Natural killer cell treated with Interleukin-12 subunit alpha and Interleukin-12 subunit beta and Interleukin-15 and Interleukin-18, amount 100 ng/mL, for 72 hours (primary cell): ENCODE data around the gene NME2. TPM values are rescaled to one million over a fixed set of nuclear protein-coding genes. Genes with fewer than 3 reads are reported as not detected.
A peak's percentile ranks its signal among the peaks of the same experiment; 100 is the strongest.

ENCODE experiments used
- ATAC-seq, 2 donors: fragments of 150-1000 bp; cut with Tn5 transposase in 1 of 2; sonication (Bioruptor Pico), chemical (Tn5 transposase) in 1 of 2; 2 replicates each; pipeline ENCODE4 v1.10.0; 2021
- DNase-seq: peaks from one replicate; pipeline ENCODE4 v3.0.0; 2022; ENCODE audit warnings: low spot score
- H3K27ac Mint-ChIP-seq, 2 donors: 1 replicate in 1 of 2; 2 replicates in 1 of 2; pipeline ENCODE4 v1.8.0; 2022; ENCODE audit warnings: mixed read lengths in 2 of 2, mild to moderate bottlenecking in 1 of 2, moderate library complexity in 1 of 2
- H3K27me3 Mint-ChIP-seq, 2 donors: 1 replicate in 1 of 2; 2 replicates in 1 of 2; pipeline ENCODE4 v1.8.0; 2022; ENCODE audit warnings: mixed read lengths in 2 of 2
- H3K36me3 Mint-ChIP-seq: one replicate; pipeline ENCODE4 v1.8.0; 2022; ENCODE audit warnings: mixed read lengths
- H3K4me1 Mint-ChIP-seq, 2 donors: 1 replicate in 1 of 2; 2 replicates in 1 of 2; pipeline ENCODE4 v1.8.0; 2022; ENCODE audit warnings: low read depth in 2 of 2, mixed read lengths in 2 of 2, mild to moderate bottlenecking in 1 of 2
- H3K4me3 Mint-ChIP-seq: one replicate; pipeline ENCODE4 v1.8.0; 2022; ENCODE audit warnings: mixed read lengths
- H3K9me3 Mint-ChIP-seq: 2 replicates; pipeline ENCODE4 v1.8.0; 2022; ENCODE audit warnings: mixed read lengths
- total RNA-seq, 2 donors: library from RNA; stranded (reverse); gene quantifications; one replicate each; pipeline ENCODE4 v1.2.3, GENCODE V29; 2022

Gene NME2
- total RNA-seq, 2 donors from 2014 or later: 401 to 499 TPM

DNA sequence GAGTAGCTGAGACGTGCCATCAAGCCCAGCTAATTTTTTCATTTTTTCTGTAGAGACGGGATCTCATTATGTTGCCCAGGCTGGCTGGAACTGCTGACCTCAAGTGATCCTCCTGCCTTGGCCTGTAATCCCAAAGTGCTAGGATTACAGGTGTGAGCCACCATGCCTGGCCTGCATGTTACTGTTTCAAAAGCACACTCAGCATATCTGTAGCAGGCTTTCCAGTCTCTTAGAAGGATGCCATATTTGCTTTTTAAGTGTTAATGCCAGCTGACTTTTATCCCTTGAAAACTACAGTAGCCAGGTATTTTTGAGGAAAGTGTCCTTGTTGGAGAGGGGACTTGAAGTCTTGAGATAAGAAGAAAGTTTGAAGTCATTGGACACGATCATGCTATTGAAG, 30.3 kb upstream of the NME2 start:
- no peak for ATAC-seq

GRCh38 chr17:51142597-51142996, 23.6 kb upstream of the NME2 start:
- Mint-ChIP-seq H3K36me3 (no peaks in the 10 kb centered on the region), H3K27ac (no peak overlapping the region)
- no peak for ATAC-seq

More for the DNA sequence above, 30.3 kb upstream of the NME2 start:
- Mint-ChIP-seq H3K4me3 (no peak overlapping the region), H3K36me3 (no peaks in the 10 kb centered on the region), H3K27ac (no peak overlapping the region), H3K4me1 (peaks cover 0 to 7% of the 10 kb centered on the region in 2 donors), H3K27me3 (no peaks in the 10 kb centered on the region), H3K9me3 (no peaks in the 10 kb centered on the region)
- no peak for DNase-seq

DNA sequence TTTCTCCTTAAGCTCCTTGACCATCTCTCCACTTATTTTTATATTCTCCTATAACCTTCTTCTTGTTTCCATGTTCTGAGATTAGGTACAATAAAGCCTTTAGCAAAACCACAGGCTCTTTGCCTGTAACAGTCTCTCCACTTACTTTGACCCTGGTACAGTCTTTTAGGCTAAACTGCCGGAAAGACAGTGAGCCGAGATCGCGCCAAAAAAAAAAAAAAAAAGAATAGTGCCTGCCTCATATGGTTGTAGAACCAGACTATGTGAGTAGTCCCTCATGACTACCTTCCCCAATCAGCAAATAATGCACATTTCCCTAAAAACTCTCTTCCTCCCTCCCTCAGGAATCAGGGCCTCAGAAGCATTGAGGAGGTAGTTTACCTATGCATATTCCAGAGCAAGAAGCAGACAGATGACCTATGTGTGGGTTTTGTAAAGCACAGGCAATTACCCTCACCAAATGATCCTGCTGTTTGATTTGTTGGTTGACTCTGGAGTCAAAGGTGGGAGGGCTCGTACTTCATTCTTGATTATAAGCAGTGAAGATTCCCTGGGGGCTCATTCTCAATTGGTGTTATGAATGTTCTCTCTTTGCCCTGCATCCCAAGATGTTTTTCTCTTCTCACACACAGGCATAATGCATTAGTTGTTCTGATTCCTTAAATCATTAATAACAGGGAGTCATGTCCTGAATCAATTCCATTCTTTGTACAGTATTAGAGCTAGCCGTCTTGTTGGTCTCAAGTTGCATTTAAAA, 21.8 kb upstream of the NME2 start:
- H3K27ac Mint-ChIP-seq: no peak overlapping the region
- DNase-seq: no peak

More at GRCh38 chr17:51142597-51142996, 23.6 kb upstream of the NME2 start:
- DNase-seq: no peak
- Mint-ChIP-seq H3K9me3 (no peaks in the 10 kb centered on the region), H3K4me3 (no peak overlapping the region), H3K27me3 (no peaks in the 10 kb centered on the region), H3K4me1 (no peaks in the 10 kb centered on the region)

DNA sequence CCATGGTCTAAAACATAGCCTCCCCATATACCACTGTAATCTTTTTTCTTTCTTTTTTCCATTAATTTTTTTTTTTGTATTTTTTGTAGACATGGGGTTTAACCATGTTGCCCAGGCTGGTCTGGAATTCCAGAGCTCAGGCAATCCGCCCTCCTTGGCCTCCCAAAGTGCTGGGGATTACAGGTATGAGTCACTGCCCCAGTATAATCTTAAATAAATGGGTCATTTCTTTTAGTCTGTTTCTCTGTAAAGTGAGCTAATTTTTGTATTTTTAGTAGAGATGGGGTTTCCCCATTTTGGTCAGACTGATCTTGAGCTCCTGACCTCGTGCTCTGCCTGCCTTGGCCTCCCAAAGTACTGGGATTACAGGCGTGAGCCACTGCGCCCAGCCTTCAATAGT, 18.6 kb upstream of the NME2 start:
- H3K4me1 Mint-ChIP-seq: no peaks in the 10 kb centered on the region
- ATAC-seq (no peak), DNase-seq (no peak)
- no peaks in the 10 kb centered on the region for H3K27me3 Mint-ChIP-seq
- H3K36me3 Mint-ChIP-seq: no peaks in the 10 kb centered on the region
- no peaks in the 10 kb centered on the region for H3K9me3 Mint-ChIP-seq
- no peak overlapping the region for H3K4me3 Mint-ChIP-seq
- peak overlapping the region in 1 of 2 donors; percentile 62 for H3K27ac Mint-ChIP-seq

More for the DNA sequence above, 21.8 kb upstream of the NME2 start:
- Mint-ChIP-seq H3K4me1 (no peaks in the 10 kb centered on the region), H3K4me3 (no peak overlapping the region), H3K27me3 (no peaks in the 10 kb centered on the region), H3K9me3 (no peaks in the 10 kb centered on the region), H3K36me3 (no peaks in the 10 kb centered on the region)
- no peak for ATAC-seq

GRCh38 chr17:51149163-51149562, 17.0 kb upstream of the NME2 start:
- ATAC-seq (no peak), DNase-seq (no peak)
- Mint-ChIP-seq H3K4me3 (no peak overlapping the region), H3K27ac (no peak overlapping the region), H3K27me3 (no peaks in the 10 kb centered on the region), H3K4me1 (no peaks in the 10 kb centered on the region), H3K36me3 (no peaks in the 10 kb centered on the region), H3K9me3 (no peaks in the 10 kb centered on the region)

DNA sequence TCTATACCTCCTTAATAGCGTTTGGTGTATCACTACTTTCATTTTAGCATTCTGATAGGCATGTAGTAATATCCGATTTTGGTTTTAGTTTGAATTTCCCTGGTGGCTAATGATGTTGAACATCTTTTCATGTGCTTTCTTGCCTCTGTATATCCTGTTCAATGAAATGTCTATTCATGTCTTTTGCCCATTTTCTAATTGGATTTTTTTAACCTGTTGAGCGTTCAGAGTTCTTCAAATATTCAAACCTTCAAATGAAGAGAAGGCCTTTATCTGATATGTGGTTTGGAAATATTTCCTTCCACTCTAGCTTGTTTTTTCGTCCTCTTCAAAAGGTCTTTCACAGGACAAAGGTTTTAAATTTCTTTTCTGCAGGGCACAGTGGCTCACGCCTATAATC, 15.3 kb upstream of the NME2 start:
- no peaks in the 10 kb centered on the region for H3K27me3 Mint-ChIP-seq
- peaks cover 4% of the 10 kb centered on the region for H3K36me3 Mint-ChIP-seq
- no peak overlapping the region for H3K27ac Mint-ChIP-seq
- H3K9me3 Mint-ChIP-seq: no peaks in the 10 kb centered on the region
- DNase-seq: no peak
- no peak for ATAC-seq
- H3K4me1 Mint-ChIP-seq: no peaks in the 10 kb centered on the region
- H3K4me3 Mint-ChIP-seq: no peak overlapping the region

DNA sequence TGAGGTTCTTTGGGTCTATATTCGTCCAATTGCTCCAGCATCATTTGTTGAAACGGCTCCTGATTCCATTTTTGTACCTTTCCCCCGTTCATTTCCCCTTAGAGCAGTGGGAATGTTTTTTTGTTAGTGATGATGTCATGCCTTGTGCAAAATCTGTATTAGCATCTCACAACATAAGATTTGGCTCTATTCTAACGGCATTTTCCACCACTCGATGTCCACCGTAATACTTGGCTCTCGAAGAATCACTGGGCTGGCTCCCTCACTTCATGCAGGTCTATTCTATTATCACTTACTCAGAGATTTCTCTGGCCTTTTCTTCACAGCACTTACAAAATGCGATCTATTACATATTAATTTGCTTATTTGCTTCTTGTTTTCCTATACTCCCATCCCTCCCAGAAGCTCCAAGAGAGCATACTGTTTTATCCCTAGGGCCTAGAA, 13.4 kb upstream of the NME2 start:
- DNase-seq: no peak
- H3K36me3 Mint-ChIP-seq: peaks cover 11% of the 10 kb centered on the region
- H3K4me3 Mint-ChIP-seq: no peak overlapping the region
- ATAC-seq: no peak
- H3K4me1 Mint-ChIP-seq: no peaks in the 10 kb centered on the region
- no peaks in the 10 kb centered on the region for H3K9me3 Mint-ChIP-seq
- no peaks in the 10 kb centered on the region for H3K27me3 Mint-ChIP-seq
- H3K27ac Mint-ChIP-seq: no peak overlapping the region

DNA sequence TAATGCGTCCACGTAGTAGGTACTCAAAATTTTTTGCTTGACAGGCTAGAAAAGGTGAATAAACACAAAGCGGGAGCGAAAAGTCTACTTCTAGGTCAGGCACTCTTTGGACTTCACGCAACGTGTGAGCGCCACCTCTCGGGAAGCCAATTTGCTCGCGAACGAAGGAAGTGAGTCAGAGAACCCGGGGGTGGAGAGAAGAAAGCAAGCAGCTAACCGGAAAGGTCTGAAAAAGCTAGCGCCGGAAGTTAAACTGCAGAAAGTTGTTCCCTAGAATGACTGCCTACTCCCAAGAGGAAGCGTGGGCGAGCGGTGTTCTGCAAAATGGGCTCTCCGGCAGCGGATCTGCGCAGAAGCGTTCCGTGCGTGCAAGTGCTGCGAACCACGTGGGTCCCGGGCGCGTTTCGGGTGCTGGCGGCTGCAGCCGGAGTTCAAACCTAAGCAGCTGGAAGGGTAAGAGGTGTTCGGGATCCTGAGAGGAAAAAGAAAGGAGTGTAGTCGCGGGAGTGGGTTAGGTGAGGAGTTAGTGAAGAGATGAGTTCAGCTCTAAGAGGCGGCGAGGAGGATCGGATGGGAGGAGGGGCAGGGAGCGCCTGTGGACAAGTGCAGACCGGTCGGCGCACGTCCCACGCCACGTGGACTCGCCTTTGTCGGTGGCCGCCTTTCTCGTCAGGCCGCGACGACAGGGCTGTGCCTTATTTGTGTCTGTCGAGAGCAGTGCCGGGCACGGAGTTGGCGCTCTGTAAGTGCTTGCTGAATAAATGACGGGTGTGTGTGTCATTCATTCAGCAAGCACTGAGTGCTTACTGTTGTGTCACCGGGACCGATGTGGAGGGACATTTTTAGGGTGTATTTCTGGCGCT, 12.8 kb upstream of the NME2 start, which contains the start of gene NME1:
TSS of gene NME1 (plus strand) at position 350 of the 863 bp plus-strand sequence. CDS start 2,096 bp downstream, outside the sequence.
- H3K4me3 Mint-ChIP-seq: no peak within 1 kb of the TSS
- H3K4me1 Mint-ChIP-seq: no peaks in the 10 kb centered on the region
- no peak within 1 kb of the TSS for H3K27ac Mint-ChIP-seq
- no peaks in the 10 kb centered on the region for H3K9me3 Mint-ChIP-seq
- peak; percentile 95 to 96 for ATAC-seq
- peaks cover 11% of the 10 kb centered on the region for H3K36me3 Mint-ChIP-seq
- peak; percentile 97 for DNase-seq
- H3K27me3 Mint-ChIP-seq: no peaks in the 10 kb centered on the region

DNA sequence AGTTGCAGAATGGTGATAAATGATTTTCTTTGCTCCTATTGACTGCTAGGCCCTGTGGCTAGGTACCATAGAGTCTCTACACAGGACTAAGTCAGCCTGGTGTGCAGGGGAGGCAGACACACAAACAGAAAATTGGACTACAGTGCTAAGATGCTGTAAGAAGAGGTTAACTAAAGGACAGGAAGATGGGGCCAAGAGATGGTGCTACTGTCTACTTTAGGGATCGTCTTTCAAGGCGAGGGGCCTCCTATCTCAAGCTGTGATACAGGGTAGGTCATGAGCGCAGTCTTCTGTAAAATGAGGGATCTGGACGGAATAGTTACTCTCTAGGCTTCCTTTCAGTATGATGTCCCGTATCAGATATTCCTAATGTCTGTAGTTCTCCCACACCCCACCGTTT, 12.0 kb upstream of the NME2 start:
- H3K36me3 Mint-ChIP-seq: peaks cover 11% of the 10 kb centered on the region
- DNase-seq (no peak), ATAC-seq (no peak)
- no peaks in the 10 kb centered on the region for H3K4me1 Mint-ChIP-seq
- no peak overlapping the region for H3K27ac Mint-ChIP-seq
- H3K4me3 Mint-ChIP-seq: no peak overlapping the region
- H3K27me3 Mint-ChIP-seq: no peaks in the 10 kb centered on the region
- no peaks in the 10 kb centered on the region for H3K9me3 Mint-ChIP-seq

DNA sequence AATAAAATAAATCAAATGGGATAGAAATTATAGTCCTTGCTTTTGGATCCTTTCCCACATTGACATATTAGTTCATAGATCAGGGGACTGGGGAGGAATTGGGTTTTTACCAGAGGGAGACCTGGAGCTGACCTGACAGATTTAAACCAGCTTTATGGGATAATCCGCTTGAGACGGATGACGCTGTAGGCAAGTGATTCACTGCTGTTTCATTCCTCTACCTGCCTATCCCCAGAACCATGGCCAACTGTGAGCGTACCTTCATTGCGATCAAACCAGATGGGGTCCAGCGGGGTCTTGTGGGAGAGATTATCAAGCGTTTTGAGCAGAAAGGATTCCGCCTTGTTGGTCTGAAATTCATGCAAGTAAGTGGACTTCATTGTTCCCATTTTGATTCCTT, 10.8 kb upstream of the NME2 start:
- H3K36me3 Mint-ChIP-seq: peaks cover 11% of the 10 kb centered on the region
- no peaks in the 10 kb centered on the region for H3K9me3 Mint-ChIP-seq
- H3K27me3 Mint-ChIP-seq: no peaks in the 10 kb centered on the region
- no peak for DNase-seq
- H3K4me3 Mint-ChIP-seq: no peak overlapping the region
- ATAC-seq: no peak
- no peaks in the 10 kb centered on the region for H3K4me1 Mint-ChIP-seq
- no peak overlapping the region for H3K27ac Mint-ChIP-seq

DNA sequence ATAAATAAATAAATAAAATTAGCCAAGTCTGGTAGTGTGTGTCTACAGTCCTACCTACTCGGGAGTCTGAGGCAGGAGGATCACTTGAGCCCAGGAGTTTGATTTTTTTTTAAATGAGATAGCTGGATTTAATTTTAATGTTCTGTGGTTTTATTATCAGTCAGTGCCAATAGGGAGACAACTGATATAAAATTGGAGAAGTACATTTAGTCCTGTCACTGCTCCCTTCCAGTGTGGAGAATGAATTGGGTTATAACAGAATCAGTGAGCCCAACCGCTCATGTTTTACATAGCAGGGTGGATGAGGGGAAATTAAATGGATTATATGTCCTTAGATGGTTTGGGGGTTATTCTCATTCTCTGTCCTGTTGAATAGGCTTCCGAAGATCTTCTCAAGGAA, 6.6 kb upstream of the NME2 start:
- Mint-ChIP-seq H3K4me3 (no peak overlapping the region), H3K4me1 (no peaks in the 10 kb centered on the region), H3K36me3 (peaks cover 24% of the 10 kb centered on the region), H3K9me3 (no peaks in the 10 kb centered on the region), H3K27me3 (no peaks in the 10 kb centered on the region), H3K27ac (no peak overlapping the region)
- ATAC-seq: no peak
- DNase-seq: no peak

- Mint-ChIP-seq H3K9me3 (no peaks in the 10 kb centered on the region), H3K27me3 (no peaks in the 10 kb centered on the region), H3K36me3 (peaks cover 20% of the 10 kb centered on the region), H3K4me3 (no peak overlapping the region), H3K4me1 (peaks cover 8 to 14% of the 10 kb centered on the region in 2 donors), H3K27ac (no peak overlapping the region)
- DNase-seq (no peak), ATAC-seq (no peak)
These were observed 4.7 kb upstream of the NME2 start for GRCh38 chr17:51161541-51161940.

GRCh38 chr17:51164911-51165679, 1.1 kb upstream of the NME2 start:
- no peaks in the 10 kb centered on the region for H3K9me3 Mint-ChIP-seq
- no peak for ATAC-seq
- H3K36me3 Mint-ChIP-seq: peaks cover 25% of the 10 kb centered on the region
- DNase-seq: no peak
- H3K27me3 Mint-ChIP-seq: no peaks in the 10 kb centered on the region
- H3K27ac Mint-ChIP-seq: peak overlapping the region; percentile 93 to 94
- H3K4me3 Mint-ChIP-seq: peak overlapping the region; percentile 99
- H3K4me1 Mint-ChIP-seq: peaks cover 18 to 30% of the 10 kb centered on the region in 2 donors
